Endothelial cell of umbilical vein (primary cell): Measurements from ENCODE around the gene DLX1. TPM values are rescaled to one million over a fixed set of nuclear protein-coding genes. Genes with fewer than 3 reads are reported as not detected.

Experiments
- BruUV-seq: library from RNA; stranded (reverse); fragments of 400-500 nt; replicated peaks from 2 replicates; lab custom pipeline; 2021; lab: Mats Ljungman, UMichigan
- CTCF ChIA-PET: fragments of 300-600, 350-600 bp; sonication (Branson Sonifier 250); formaldehyde crosslinking; loops from one replicate; lab custom pipeline; 2021; ENCODE audit warnings: antibody characterized with exemption, inconsistent platforms; lab: Charles Lee
- POLR2A ChIA-PET: fragments of 300-600, 350-600 bp; sonication (Branson Sonifier 250); formaldehyde crosslinking; loops from one replicate; lab custom pipeline; 2021; ENCODE audit warnings: antibody characterized with exemption, inconsistent platforms; lab: Charles Lee
- DNase-seq: peaks from one replicate; pipeline ENCODE4 v3.0.0-alpha.2; 2011; ENCODE audit warnings: low read depth, low spot score
- FAIRE-seq: peaks from 2 replicates; lab custom pipeline; 2011; peaks lifted over from hg19 to GRCh38; lab: Jason Lieb, UNC
- H2AFZ ChIP-seq: 2 replicates; pipeline ENCODE4 v1.6.0; 2012; ENCODE audit warnings: low read depth, low read length, control low read depth, inconsistent platforms
- H3K27ac ChIP-seq: 2 replicates; pipeline ENCODE4 v1.5.1; 2011; ENCODE audit warnings: low read depth, mild to moderate bottlenecking, control low read depth, low read length, moderate library complexity; ENCODE audit not compliant: insufficient read depth
- H3K27me3 ChIP-seq, 2 experiments: 2 replicates each; pipeline versions ENCODE4 v1.6.0 to v1.6.1; 2011; ENCODE audit warnings: low read length in 2 of 2, mixed read lengths in 1 of 2; ENCODE audit not compliant: control insufficient read depth in 2 of 2, insufficient read depth in 2 of 2
- H3K36me3 ChIP-seq, 2 experiments: 2 replicates in 1 of 2; 3 replicates in 1 of 2; pipeline ENCODE4 v1.5.1; 2011; ENCODE audit warnings: low read length in 2 of 2, mild to moderate bottlenecking in 1 of 2, moderate library complexity in 1 of 2; ENCODE audit not compliant: control insufficient read depth in 2 of 2, insufficient read depth in 2 of 2; ENCODE audit errors: extremely low read depth in 1 of 2
- H3K4me1 ChIP-seq: 3 replicates; pipeline ENCODE4 v1.5.1; 2011; ENCODE audit warnings: mild to moderate bottlenecking, low read length; ENCODE audit not compliant: control insufficient read depth, insufficient read depth; ENCODE audit errors: extremely low read depth
- H3K4me2 ChIP-seq: 2 replicates; pipeline ENCODE4 v1.6.1; 2011; ENCODE audit warnings: low read length, control low read depth, mixed read lengths; ENCODE audit not compliant: insufficient read depth
- H3K4me3 ChIP-seq, 3 experiments: fragments of 200-600 bp in 1 of 3; sonication (generic), shearing (Covaris generic) in 1 of 3; replicated peaks in 1 of 3; 2 replicates each; pipeline ENCODE4 v1.5.1; 2011 to 2016; ENCODE audit warnings: control low read depth in 3 of 3, low read length in 3 of 3, mild to moderate bottlenecking in 2 of 3, inconsistent platforms in 1 of 3, low read depth in 1 of 3, moderate library complexity in 1 of 3; ENCODE audit not compliant: insufficient read depth in 1 of 3
- H3K79me2 ChIP-seq: 2 replicates; pipeline ENCODE4 v1.6.0; 2012; ENCODE audit warnings: low read length, inconsistent platforms; ENCODE audit not compliant: control insufficient read depth, insufficient read depth
- H3K9ac ChIP-seq: replicated peaks from 2 replicates; pipeline ENCODE3; 2011; ENCODE audit warnings: low read length, control low read depth; ENCODE audit not compliant: insufficient read depth; ENCODE audit errors: extremely low read depth
- H3K9me1 ChIP-seq: replicated peaks from 3 replicates; pipeline ENCODE4 v1.6.0; 2011; ENCODE audit warnings: mild to moderate bottlenecking, low read length; ENCODE audit not compliant: control insufficient read depth, insufficient read depth; ENCODE audit errors: extremely low read depth
- H3K9me3 ChIP-seq: replicated peaks from 2 replicates; pipeline ENCODE4 v1.5.1; 2012; ENCODE audit warnings: low read length, inconsistent platforms; ENCODE audit not compliant: control insufficient read depth, insufficient read depth
- H4K20me1 ChIP-seq: replicated peaks from 2 replicates; pipeline ENCODE3; 2011; ENCODE audit warnings: mild to moderate bottlenecking, low read length; ENCODE audit not compliant: control insufficient read depth, insufficient read depth; ENCODE audit errors: extremely low read depth
- EZH2 ChIP-seq: IDR thresholded peaks from 2 replicates; pipeline ENCODE4 v1.6.1; 2012; ENCODE audit warnings: borderline replicate concordance, low read depth, mild to moderate bottlenecking, moderate library complexity, low read length, inconsistent platforms; ENCODE audit not compliant: severe bottlenecking
- FOS ChIP-seq: IDR thresholded peaks from 2 replicates; pipeline ENCODE4 v1.6.1; 2011; ENCODE audit warnings: mild to moderate bottlenecking, low read length, moderate library complexity, borderline replicate concordance; ENCODE audit not compliant: insufficient read depth
- GATA2 ChIP-seq: IDR thresholded peaks from 2 replicates; pipeline ENCODE4 v1.7.0; 2011; ENCODE audit warnings: low read depth, mild to moderate bottlenecking, moderate library complexity, mixed read lengths, low read length; ENCODE audit not compliant: insufficient read length, insufficient read depth
- JUN ChIP-seq: IDR thresholded peaks from 2 replicates; pipeline ENCODE4 v1.6.1; 2011; ENCODE audit warnings: borderline replicate concordance, low read depth; ENCODE audit not compliant: insufficient read length, insufficient read depth
- MYC ChIP-seq: IDR thresholded peaks from one replicate; pipeline ENCODE4 v1.6.1; 2011; ENCODE audit warnings: mild to moderate bottlenecking, low read depth, low read length
- POLR2AphosphoS5 ChIP-seq: IDR thresholded peaks from 2 replicates; pipeline ENCODE4 v1.6.1; 2012; ENCODE audit warnings: low read depth, mild to moderate bottlenecking, control low read depth, low read length, moderate library complexity; ENCODE audit not compliant: insufficient read depth
- dilution Hi-C: fragments of 300-500 bp; cut with MboI; formaldehyde crosslinking; loops from one replicate; pipeline ENCODE4 v1.15.0; 2019; ENCODE audit warnings: low sequenced_read_pairs; ENCODE audit not compliant: extremely low pct_ligation_motif_present
- intact Hi-C: fragments of 100-400 bp; cut with micrococcal nuclease; formaldehyde crosslinking; loops from one replicate; pipeline ENCODE4 v1.10.0; 2022
- polyA plus RNA-seq, 4 experiments: library from polyadenylated mRNA; depleted of rRNA in 3 of 4; stranded (reverse) in 3 of 4; unstranded in 1 of 4; fragments of >200 nt; gene quantifications; 2 replicates each; pipeline versions ENCODE4 v1.2.1 to v1.2.3, GENCODE V29; 2011 to 2012; ENCODE audit warnings: missing spikeins in 1 of 4
- total RNA-seq: library from RNA; stranded (reverse); gene quantifications from 2 replicates; pipeline ENCODE4 v1.2.3, GENCODE V29; 2021

Gene DLX1
- total and polyA plus RNA-seq, 2 donors (not counting 3 experiments of a cell fraction or from before 2014, with no cell fraction given): 0.12 TPM; not detected in 1

DNA sequence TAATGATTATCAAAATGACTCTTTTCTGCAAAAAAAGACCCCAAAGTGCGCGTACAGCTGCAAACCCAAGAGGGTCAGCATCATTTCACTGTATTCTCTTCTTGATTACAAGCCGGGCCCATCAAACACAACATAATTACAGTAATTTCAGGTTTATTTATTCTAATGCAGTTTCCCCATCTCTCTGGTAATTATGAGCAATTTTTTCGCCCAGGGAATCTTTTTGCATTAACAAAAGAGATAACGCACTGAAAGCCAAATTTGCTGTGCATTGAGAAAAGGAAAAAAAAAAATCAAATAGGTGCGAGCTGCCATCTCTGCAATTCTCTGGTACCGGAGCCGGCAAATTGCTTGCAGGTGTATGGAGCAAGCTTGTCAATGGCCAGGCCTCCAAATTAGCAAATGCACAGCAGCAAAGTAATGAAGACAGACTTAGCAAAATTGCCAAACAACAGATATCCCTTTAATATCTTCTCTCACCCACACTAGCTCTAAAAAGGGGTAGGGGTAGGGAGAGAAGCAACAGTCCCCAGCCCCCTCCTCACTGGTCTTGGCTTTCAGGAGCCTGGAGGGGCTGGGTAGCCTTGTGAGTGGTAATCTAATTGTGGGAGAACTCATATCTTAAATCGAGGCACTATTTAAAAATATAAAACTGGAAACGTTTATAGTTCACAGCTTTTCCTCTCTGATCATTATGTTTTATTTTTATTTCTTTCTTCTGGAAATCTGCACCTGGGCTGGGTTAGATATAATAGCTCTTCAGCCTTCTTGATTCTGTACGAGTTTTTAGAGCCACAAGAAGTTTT lies 6.7 kb downstream of the DLX1 start:
- Histone ChIP-seq H2AFZ (no peak overlapping the region), H3K9me3 (no peaks in the 10 kb centered on the region), H3K79me2 (no peaks in the 10 kb centered on the region), H3K27me3 (peaks cover 78 to 99% of the 10 kb centered on the region in 2 experiments), H3K9ac (no peak overlapping the region), H3K9me1 (no peaks in the 10 kb centered on the region), H3K36me3 (no peaks in the 10 kb centered on the region), H4K20me1 (no peaks in the 10 kb centered on the region), H3K27ac (no peak overlapping the region), H3K4me1 (peaks cover 20% of the 10 kb centered on the region), H3K4me3 (no peak overlapping the region), H3K4me2 (no peak overlapping the region)
- TF ChIP-seq POLR2AphosphoS5 (no peak), FOS (no peak), GATA2 (no peak), JUN (no peak), MYC (no peak), EZH2 (no peak)
- no peak for DNase-seq
- FAIRE-seq: peak; percentile 53
- ChIA-PET POLR2A (no interaction called here), CTCF (interaction anchor here (1.0 to 2.4 kb wide), 4 partner anchors 10 to 388 kb away, joined by 3 to 10 read pairs (median 8); partner anchors contain the start of gene DLX2)
- dilution Hi-C loops: no loop called here
- no TSS peak for BruUV-seq
- intact Hi-C loops: no loop called here
